Epithelial cell of proximal tubule (primary cell): ENCODE data around the gene XRCC2. TPM values are rescaled to one million over a fixed set of nuclear protein-coding genes. Genes with fewer than 3 reads are reported as not detected.

Source experiments
- DNase-seq: peaks from one replicate; pipeline ENCODE4 v3.0.0-alpha.2; 2011; ENCODE audit warnings: low read depth
- H3K4me3 ChIP-seq: 2 replicates; pipeline ENCODE4 v1.5.1; 2011; ENCODE audit warnings: low read depth, mild to moderate bottlenecking, low read length
- CTCF ChIP-seq: conservative IDR thresholded peaks from 2 replicates; pipeline ENCODE4 v1.5.1; 2012; ENCODE audit warnings: low read depth, mild to moderate bottlenecking, low read length
- total RNA-seq: library from RNA; depleted of rRNA; stranded (reverse); fragments of >200 nt; gene quantifications from 2 replicates; pipeline ENCODE4 v1.2.3, GENCODE V29; 2015

The XRCC2 gene
- total RNA-seq, 1 donor from 2014 or later, result 5.4 TPM

- H3K4me3 ChIP-seq, result no peak overlapping the region
- no peak for DNase-seq
- TF ChIP-seq CTCF, result no peak
These were observed 60.8 kb downstream of the XRCC2 start for GRCh38 chr7:152615031-152615741.

GRCh38 chr7:152608656-152609055, 67.3 kb downstream of the XRCC2 start:
- TF ChIP-seq CTCF, result no peak
- no peak for DNase-seq
- H3K4me3 ChIP-seq, result no peak overlapping the region

GRCh38 chr7:152608208-152608607, 67.7 kb downstream of the XRCC2 start:
- no peak for TF ChIP-seq CTCF
- no peak overlapping the region for H3K4me3 ChIP-seq
- DNase-seq, result no peak

GRCh38 chr7:152607007-152607406, 68.9 kb downstream of the XRCC2 start:
- no peak overlapping the region for H3K4me3 ChIP-seq
- TF ChIP-seq CTCF, result no peak
- no peak for DNase-seq

GRCh38 chr7:152602962-152603361, 73.0 kb downstream of the XRCC2 start:
- H3K4me3 ChIP-seq, result no peak overlapping the region
- no peak for DNase-seq
- TF ChIP-seq CTCF, result no peak

- TF ChIP-seq CTCF, result no peak
- no peak for DNase-seq
- no peak overlapping the region for H3K4me3 ChIP-seq
These were observed 74.6 kb downstream of the XRCC2 start for GRCh38 chr7:152601305-152601798.

GRCh38 chr7:152600266-152600665, 75.7 kb downstream of the XRCC2 start:
- DNase-seq, result no peak
- no peak overlapping the region for H3K4me3 ChIP-seq
- TF ChIP-seq CTCF, result no peak
